Astrocyte of the cerebellum (primary cell): ENCODE results near the gene PLA2G4D.

ENCODE experiments used
- DNase-seq: peaks from one replicate; pipeline ENCODE4 v3.0.0-alpha.2; 2011; ENCODE audit warnings: low read depth
- H3K4me3 ChIP-seq: 2 replicates; pipeline ENCODE4 v1.5.1; 2011; ENCODE audit warnings: mild to moderate bottlenecking, low read depth, low read length, moderate library complexity
- in situ Hi-C: cut with HindIII; loops from 2 replicates; pipeline ENCODE4 v1.10.0; 2017; ENCODE audit warnings: low sequenced_read_pairs
- TF ChIP-seq, protein P1 (sequence below): IDR thresholded peaks from 2 replicates; pipeline ENCODE4 v1.5.1; 2012; ENCODE audit warnings: low read length, low read depth, moderate library complexity, mild to moderate bottlenecking; ENCODE audit errors: missing control alignments

Gene PLA2G4D

GRCh38 chr15:42059661-42060476, 34.5 kb downstream of the PLA2G4D start:
- no peak for DNase-seq
- TF ChIP-seq, protein P1, sequence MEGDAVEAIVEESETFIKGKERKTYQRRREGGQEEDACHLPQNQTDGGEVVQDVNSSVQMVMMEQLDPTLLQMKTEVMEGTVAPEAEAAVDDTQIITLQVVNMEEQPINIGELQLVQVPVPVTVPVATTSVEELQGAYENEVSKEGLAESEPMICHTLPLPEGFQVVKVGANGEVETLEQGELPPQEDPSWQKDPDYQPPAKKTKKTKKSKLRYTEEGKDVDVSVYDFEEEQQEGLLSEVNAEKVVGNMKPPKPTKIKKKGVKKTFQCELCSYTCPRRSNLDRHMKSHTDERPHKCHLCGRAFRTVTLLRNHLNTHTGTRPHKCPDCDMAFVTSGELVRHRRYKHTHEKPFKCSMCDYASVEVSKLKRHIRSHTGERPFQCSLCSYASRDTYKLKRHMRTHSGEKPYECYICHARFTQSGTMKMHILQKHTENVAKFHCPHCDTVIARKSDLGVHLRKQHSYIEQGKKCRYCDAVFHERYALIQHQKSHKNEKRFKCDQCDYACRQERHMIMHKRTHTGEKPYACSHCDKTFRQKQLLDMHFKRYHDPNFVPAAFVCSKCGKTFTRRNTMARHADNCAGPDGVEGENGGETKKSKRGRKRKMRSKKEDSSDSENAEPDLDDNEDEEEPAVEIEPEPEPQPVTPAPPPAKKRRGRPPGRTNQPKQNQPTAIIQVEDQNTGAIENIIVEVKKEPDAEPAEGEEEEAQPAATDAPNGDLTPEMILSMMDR = peak; percentile 89
- H3K4me3 ChIP-seq = no peak overlapping the region
- in situ Hi-C loops = no loop called here

GRCh38 chr15:42058791-42059190, 35.6 kb downstream of the PLA2G4D start:
- DNase-seq = no peak
- TF ChIP-seq, protein P1 = no peak
- in situ Hi-C loops = no loop called here
- H3K4me3 ChIP-seq = no peak overlapping the region

- TF ChIP-seq, protein P1 = no peak
- in situ Hi-C loops = no loop called here
- DNase-seq = no peak
- no peak overlapping the region for H3K4me3 ChIP-seq
These were observed 36.3 kb downstream of the PLA2G4D start for GRCh38 chr15:42057799-42058646.

- DNase-seq = peak; percentile 16
- H3K4me3 ChIP-seq = peak overlapping the region; percentile 19
- TF ChIP-seq, protein P1 = peak; percentile 65
- in situ Hi-C loops = no loop called here
These were observed 37.2 kb downstream of the PLA2G4D start for GRCh38 chr15:42056934-42057798.

DNA sequence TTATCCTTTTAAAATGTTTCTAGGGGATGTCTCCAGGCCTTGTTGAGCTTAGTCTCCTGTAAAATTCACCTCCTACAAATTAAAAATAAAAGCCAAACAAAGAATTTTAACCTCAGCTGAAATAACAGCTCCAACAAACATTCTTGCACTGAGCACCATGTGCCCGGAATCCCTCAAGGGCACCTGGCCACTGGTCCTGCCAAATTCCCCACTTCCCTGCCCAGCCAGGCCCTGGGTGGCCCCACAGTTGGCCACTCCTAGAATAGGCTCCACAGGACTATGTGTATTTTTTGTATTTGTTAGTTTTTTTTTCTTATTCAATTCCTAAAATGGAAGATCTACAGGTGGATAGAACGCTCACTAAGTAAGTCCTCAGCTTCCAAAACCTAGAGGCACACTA, 40.4 kb downstream of the PLA2G4D start:
- H3K4me3 ChIP-seq = no peak overlapping the region
- in situ Hi-C loops = no loop called here
- DNase-seq = no peak
- TF ChIP-seq, protein P1 = no peak

DNA sequence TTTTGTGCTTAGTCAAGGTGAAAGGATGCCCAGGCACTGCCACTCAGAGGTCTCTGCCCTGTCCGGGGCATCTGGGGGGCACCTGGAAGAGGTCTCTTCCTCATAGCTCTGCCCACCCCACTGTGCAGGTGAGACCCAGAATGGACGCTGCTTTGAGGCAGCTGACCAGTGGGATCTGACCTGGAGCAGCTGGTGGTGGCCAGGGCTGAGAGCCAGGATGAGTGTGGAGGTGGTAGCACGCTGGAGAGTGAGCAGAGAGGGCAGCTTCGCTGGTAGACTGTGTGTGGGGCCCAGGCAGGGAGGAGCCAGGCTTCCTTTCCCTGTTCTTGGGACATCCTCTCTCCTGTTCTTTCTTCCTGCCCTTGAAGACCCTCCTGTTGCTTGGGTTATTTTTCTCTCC, 41.4 kb downstream of the PLA2G4D start:
- no peak overlapping the region for H3K4me3 ChIP-seq
- TF ChIP-seq, protein P1 = no peak
- in situ Hi-C loops = no loop called here
- no peak for DNase-seq
